ENCODE data around the gene TERT. TPM values are rescaled to one million over a fixed set of nuclear protein-coding genes. Genes with fewer than 3 reads are reported as not detected.
"Not testable (repeated sequence)": the region's sequence is repeated elsewhere in the genome, so short reads cannot be mapped to it uniquely, and the experiment has no call there.

TERT gene
- polyA plus RNA-seq, 1 donor from 2014 or later, result not detected

DNA sequence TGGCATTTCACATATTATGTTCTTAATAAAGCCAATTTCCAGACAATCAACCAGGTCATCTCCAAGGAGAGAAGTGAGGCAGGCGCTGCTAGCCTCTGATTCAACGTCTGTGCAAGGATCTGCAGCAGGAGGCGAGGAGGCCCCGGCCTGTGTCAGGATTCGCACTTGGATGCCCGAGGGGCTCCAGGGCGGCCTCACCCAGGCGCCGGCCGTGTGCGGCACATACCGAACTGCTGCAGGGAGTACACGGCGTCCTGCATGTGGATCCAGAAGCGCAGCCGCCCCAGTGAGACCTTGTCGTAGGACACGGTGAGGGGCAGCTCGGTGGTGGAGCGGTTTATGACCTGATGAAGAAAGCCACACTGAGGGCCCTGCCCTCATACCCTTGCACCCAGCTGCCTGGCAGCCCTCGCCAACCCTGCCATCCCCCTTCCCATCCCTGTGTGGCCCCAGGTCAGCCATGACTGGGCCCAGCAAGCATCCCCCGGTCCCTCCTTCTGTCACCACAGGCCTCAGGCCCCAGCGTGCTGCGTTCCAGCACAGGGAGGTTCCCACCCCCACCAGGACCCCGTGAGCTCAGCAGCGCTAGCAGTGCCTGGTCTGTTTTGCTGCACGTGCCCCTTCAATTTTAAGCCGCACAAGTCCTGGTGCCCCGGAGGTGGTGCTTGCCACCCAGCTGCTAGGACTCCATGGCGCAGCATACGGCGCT lies 40.1 kb upstream of the TERT start:
- no peaks in the 10 kb centered on the region for H3K9me2 ChIP-seq (ENCODE audit: insufficient read depth, low read length)
- no peaks in the 10 kb centered on the region for H3F3A ChIP-seq (ENCODE audit: insufficient read depth, low read length, poor library complexity, severe bottlenecking)
- no peaks in the 10 kb centered on the region for H3K9me3 ChIP-seq (ENCODE audit: low read length)
- H2AFZ ChIP-seq (ENCODE audit: low read depth, low read length), result no peak overlapping the region
- no peaks in the 10 kb centered on the region for H3K79me2 ChIP-seq (replicated peaks; ENCODE audit: insufficient read depth, low read length)
- no peaks in the 10 kb centered on the region for H4K20me1 ChIP-seq (ENCODE audit: insufficient read depth)
- TF ChIP-seq TAF1 (IDR thresholded peaks at IDR 0.05; ENCODE audit: low read depth) (no peak), MXI1 (conservative IDR thresholded peaks at IDR 0.05; ENCODE audit: poor library complexity, severe bottlenecking) (no peak), POLR2AphosphoS5 (IDR thresholded peaks at IDR 0.05) (no peak), SMC3 (conservative IDR thresholded peaks at IDR 0.05; ENCODE audit: poor library complexity) (no peak), EP300 (conservative IDR thresholded peaks at IDR 0.05; ENCODE audit: poor library complexity, severe bottlenecking) (no peak), EZH2 (IDR thresholded peaks at IDR 0.05; ENCODE audit: borderline replicate concordance, insufficient read depth, low read length, poor library complexity, severe bottlenecking) (no peak), RAD21 (conservative IDR thresholded peaks at IDR 0.05) (no peak)
- TF ChIP-seq, protein P1, sequence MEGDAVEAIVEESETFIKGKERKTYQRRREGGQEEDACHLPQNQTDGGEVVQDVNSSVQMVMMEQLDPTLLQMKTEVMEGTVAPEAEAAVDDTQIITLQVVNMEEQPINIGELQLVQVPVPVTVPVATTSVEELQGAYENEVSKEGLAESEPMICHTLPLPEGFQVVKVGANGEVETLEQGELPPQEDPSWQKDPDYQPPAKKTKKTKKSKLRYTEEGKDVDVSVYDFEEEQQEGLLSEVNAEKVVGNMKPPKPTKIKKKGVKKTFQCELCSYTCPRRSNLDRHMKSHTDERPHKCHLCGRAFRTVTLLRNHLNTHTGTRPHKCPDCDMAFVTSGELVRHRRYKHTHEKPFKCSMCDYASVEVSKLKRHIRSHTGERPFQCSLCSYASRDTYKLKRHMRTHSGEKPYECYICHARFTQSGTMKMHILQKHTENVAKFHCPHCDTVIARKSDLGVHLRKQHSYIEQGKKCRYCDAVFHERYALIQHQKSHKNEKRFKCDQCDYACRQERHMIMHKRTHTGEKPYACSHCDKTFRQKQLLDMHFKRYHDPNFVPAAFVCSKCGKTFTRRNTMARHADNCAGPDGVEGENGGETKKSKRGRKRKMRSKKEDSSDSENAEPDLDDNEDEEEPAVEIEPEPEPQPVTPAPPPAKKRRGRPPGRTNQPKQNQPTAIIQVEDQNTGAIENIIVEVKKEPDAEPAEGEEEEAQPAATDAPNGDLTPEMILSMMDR (IDR thresholded peaks at IDR 0.05; ENCODE audit: poor library complexity, severe bottlenecking), result no peak
- TF ChIP-seq, protein P2, sequence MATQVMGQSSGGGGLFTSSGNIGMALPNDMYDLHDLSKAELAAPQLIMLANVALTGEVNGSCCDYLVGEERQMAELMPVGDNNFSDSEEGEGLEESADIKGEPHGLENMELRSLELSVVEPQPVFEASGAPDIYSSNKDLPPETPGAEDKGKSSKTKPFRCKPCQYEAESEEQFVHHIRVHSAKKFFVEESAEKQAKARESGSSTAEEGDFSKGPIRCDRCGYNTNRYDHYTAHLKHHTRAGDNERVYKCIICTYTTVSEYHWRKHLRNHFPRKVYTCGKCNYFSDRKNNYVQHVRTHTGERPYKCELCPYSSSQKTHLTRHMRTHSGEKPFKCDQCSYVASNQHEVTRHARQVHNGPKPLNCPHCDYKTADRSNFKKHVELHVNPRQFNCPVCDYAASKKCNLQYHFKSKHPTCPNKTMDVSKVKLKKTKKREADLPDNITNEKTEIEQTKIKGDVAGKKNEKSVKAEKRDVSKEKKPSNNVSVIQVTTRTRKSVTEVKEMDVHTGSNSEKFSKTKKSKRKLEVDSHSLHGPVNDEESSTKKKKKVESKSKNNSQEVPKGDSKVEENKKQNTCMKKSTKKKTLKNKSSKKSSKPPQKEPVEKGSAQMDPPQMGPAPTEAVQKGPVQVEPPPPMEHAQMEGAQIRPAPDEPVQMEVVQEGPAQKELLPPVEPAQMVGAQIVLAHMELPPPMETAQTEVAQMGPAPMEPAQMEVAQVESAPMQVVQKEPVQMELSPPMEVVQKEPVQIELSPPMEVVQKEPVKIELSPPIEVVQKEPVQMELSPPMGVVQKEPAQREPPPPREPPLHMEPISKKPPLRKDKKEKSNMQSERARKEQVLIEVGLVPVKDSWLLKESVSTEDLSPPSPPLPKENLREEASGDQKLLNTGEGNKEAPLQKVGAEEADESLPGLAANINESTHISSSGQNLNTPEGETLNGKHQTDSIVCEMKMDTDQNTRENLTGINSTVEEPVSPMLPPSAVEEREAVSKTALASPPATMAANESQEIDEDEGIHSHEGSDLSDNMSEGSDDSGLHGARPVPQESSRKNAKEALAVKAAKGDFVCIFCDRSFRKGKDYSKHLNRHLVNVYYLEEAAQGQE (IDR thresholded peaks at IDR 0.05; ENCODE audit: borderline replicate concordance), result no peak
- H3K4me2 ChIP-seq (ENCODE audit: low read length), result no peak overlapping the region
- H3K4me3 ChIP-seq (ENCODE audit: low read length), result no peak overlapping the region
- no peak overlapping the region for H3K27ac ChIP-seq (ENCODE audit: low read length)
- no peak overlapping the region for H3K9ac ChIP-seq (ENCODE audit: low read length)
- no peaks in the 10 kb centered on the region for H3K36me3 ChIP-seq (ENCODE audit: insufficient read depth, low read length)
- no peaks in the 10 kb centered on the region for H3K27me3 ChIP-seq (ENCODE audit: insufficient read depth, low read depth, low read length)

DNA sequence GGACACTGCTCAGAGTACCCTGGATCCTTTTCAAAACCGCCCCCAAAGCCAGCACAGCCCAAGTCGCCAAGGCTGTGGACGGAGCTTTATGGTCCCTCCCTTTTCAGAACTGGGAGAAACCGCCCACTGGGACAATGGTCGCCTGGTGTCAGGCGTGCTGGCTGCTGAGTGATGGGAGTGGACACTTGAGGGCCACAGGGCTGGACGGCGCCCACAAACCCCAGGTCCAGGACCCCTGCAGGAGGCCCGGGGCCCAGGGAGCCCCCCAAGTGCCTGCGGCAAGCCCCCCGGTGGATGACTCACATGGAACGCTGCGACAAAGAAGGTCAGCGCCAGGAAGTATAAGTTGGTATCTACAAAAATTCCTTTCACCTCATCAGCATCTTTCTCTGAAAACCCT lies 39.1 kb upstream of the TERT start:
- Histone ChIP-seq H3K27me3 (ENCODE audit: insufficient read depth, low read depth, low read length) (no peaks in the 10 kb centered on the region), H2AFZ (ENCODE audit: low read depth, low read length) (no peak overlapping the region), H3K79me2 (replicated peaks; ENCODE audit: insufficient read depth, low read length) (no peaks in the 10 kb centered on the region), H3K4me2 (ENCODE audit: low read length) (no peak overlapping the region), H3K9me3 (ENCODE audit: low read length) (no peaks in the 10 kb centered on the region), H3K9ac (ENCODE audit: low read length) (no peak overlapping the region), H4K20me1 (ENCODE audit: insufficient read depth) (no peaks in the 10 kb centered on the region), H3K9me2 (ENCODE audit: insufficient read depth, low read length) (no peaks in the 10 kb centered on the region), H3K4me3 (ENCODE audit: low read length) (no peak overlapping the region), H3K27ac (ENCODE audit: low read length) (no peak overlapping the region), H3F3A (ENCODE audit: insufficient read depth, low read length, poor library complexity, severe bottlenecking) (no peaks in the 10 kb centered on the region), H3K36me3 (ENCODE audit: insufficient read depth, low read length) (no peaks in the 10 kb centered on the region)
- TF ChIP-seq, protein P1 (IDR thresholded peaks at IDR 0.05; ENCODE audit: poor library complexity, severe bottlenecking), result no peak
- TF ChIP-seq EP300 (conservative IDR thresholded peaks at IDR 0.05; ENCODE audit: poor library complexity, severe bottlenecking) (no peak), RAD21 (conservative IDR thresholded peaks at IDR 0.05) (no peak), TAF1 (IDR thresholded peaks at IDR 0.05; ENCODE audit: low read depth) (no peak), EZH2 (IDR thresholded peaks at IDR 0.05; ENCODE audit: borderline replicate concordance, insufficient read depth, low read length, poor library complexity, severe bottlenecking) (no peak), MXI1 (conservative IDR thresholded peaks at IDR 0.05; ENCODE audit: poor library complexity, severe bottlenecking) (no peak), SMC3 (conservative IDR thresholded peaks at IDR 0.05; ENCODE audit: poor library complexity) (no peak), POLR2AphosphoS5 (IDR thresholded peaks at IDR 0.05) (no peak)
- TF ChIP-seq, protein P2 (IDR thresholded peaks at IDR 0.05; ENCODE audit: borderline replicate concordance), result no peak

DNA sequence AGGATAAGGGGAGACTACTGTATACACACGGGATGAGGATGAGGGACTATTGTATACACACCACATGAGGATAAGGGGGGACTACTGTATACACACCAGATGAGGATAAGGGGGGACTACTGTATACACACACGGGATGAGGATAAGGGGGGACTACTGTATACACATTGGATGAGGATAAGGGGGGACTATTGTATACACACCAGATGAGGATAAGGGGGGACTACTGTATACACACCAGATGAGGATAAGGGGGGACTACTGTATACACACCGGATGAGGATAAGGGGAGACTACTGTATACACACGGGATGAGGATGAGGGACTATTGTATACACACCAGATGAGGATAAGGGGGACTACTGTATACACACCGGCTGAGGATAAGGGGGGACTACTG lies 38.4 kb upstream of the TERT start:
- not testable (repeated sequence) for H3K4me2 ChIP-seq (ENCODE audit: low read length); H3K79me2 ChIP-seq (replicated peaks; ENCODE audit: insufficient read depth, low read length); H3K36me3 ChIP-seq (ENCODE audit: insufficient read depth, low read length); H3K4me3 ChIP-seq (ENCODE audit: low read length); H3K9ac ChIP-seq (ENCODE audit: low read length); H3K27me3 ChIP-seq (ENCODE audit: insufficient read depth, low read depth, low read length); H2AFZ ChIP-seq (ENCODE audit: low read depth, low read length); H3K9me3 ChIP-seq (ENCODE audit: low read length); H3F3A ChIP-seq (ENCODE audit: insufficient read depth, low read length, poor library complexity, severe bottlenecking); H4K20me1 ChIP-seq (ENCODE audit: insufficient read depth); H3K27ac ChIP-seq (ENCODE audit: low read length); H3K9me2 ChIP-seq (ENCODE audit: insufficient read depth, low read length)

All from neural cell (in vitro differentiated cells).